Hepatocyte (in vitro differentiated cells): ENCODE results near the gene RELT. TPM values are rescaled to one million over a fixed set of nuclear protein-coding genes. Genes with fewer than 3 reads are reported as not detected.

Source experiments
- DNase-seq: peaks from one replicate; pipeline ENCODE4 v3.0.0-alpha.2; 2016; ENCODE audit warnings: low spot score
- H2AFZ ChIP-seq: fragments of 200-600 bp; sonication (generic); 2 replicates; pipeline ENCODE4 v1.6.0; 2016; ENCODE audit warnings: antibody characterized with exemption, mild to moderate bottlenecking
- H3K27ac ChIP-seq: fragments of 200-600 bp; sonication (generic); 2 replicates; pipeline ENCODE4 v1.5.1; 2016; ENCODE audit warnings: mild to moderate bottlenecking
- H3K27me3 ChIP-seq: fragments of 200-600 bp; sonication (generic); 2 replicates; pipeline ENCODE4 v1.6.1; 2016
- H3K36me3 ChIP-seq: fragments of 200-600 bp; sonication (generic); replicated peaks from 2 replicates; pipeline ENCODE4 v1.5.1; 2016; ENCODE audit warnings: low read depth; ENCODE audit not compliant: insufficient read depth
- H3K4me1 ChIP-seq: fragments of 200-600 bp; sonication (generic); 2 replicates; pipeline ENCODE4 v1.5.1; 2016; ENCODE audit warnings: mild to moderate bottlenecking, moderate library complexity; ENCODE audit not compliant: insufficient read depth
- H3K4me2 ChIP-seq: fragments of 200-600 bp; sonication (generic); 2 replicates; pipeline ENCODE4 v1.6.0; 2016
- H3K4me3 ChIP-seq: fragments of 200-600 bp; sonication (generic); 2 replicates; pipeline ENCODE4 v1.5.1; 2016; ENCODE audit warnings: mild to moderate bottlenecking
- H3K79me2 ChIP-seq: fragments of 200-600 bp; sonication (generic); 2 replicates; pipeline ENCODE4 v1.6.0; 2017; ENCODE audit warnings: mild to moderate bottlenecking
- H3K9me2 ChIP-seq: fragments of 200-600 bp; sonication (generic); replicated peaks from 2 replicates; pipeline ENCODE4 v1.6.0; 2017; ENCODE audit warnings: mild to moderate bottlenecking; ENCODE audit not compliant: insufficient read depth
- H3K9me3 ChIP-seq: fragments of 200-600 bp; sonication (generic); 2 replicates; pipeline ENCODE4 v1.5.1; 2016; ENCODE audit warnings: low read depth, mild to moderate bottlenecking
- H4K20me1 ChIP-seq: fragments of 200-600 bp; sonication (generic); 2 replicates; pipeline ENCODE4 v1.6.0; 2016; ENCODE audit warnings: mild to moderate bottlenecking; ENCODE audit not compliant: insufficient read depth, poor library complexity, severe bottlenecking
- EZH2 ChIP-seq: fragments of 200-600 bp; sonication (generic); IDR thresholded peaks from 2 replicates; pipeline ENCODE4 v1.6.1; 2016; ENCODE audit warnings: antibody characterized with exemption, mild to moderate bottlenecking, borderline replicate concordance
- EZH2phosphoT487 ChIP-seq: fragments of 200-600 bp; sonication (generic); IDR thresholded peaks from one replicate; pipeline ENCODE4 v1.6.1; 2018; ENCODE audit warnings: antibody characterized with exemption, mild to moderate bottlenecking, low read depth, moderate library complexity; ENCODE audit not compliant: unreplicated experiment, severe bottlenecking
- WGBS: methylation state at CpG from one replicate; pipeline ENCODE4 v1.1.6; 2016; ENCODE audit warnings: low lambda C conversion rate; ENCODE audit errors: missing lambda C conversion rate; 5-methylcytosine and 5-hydroxymethylcytosine counted together
- polyA plus RNA-seq: library from polyadenylated mRNA; unstranded; fragments of >200 nt; fragmentation: Nextera tagmentation; extraction: Ambion mirVana; gene quantifications from 2 replicates; pipeline ENCODE4 v1.2.1, GENCODE V29; 2016
- total RNA-seq: library from RNA; depleted of rRNA; stranded (reverse); fragments of >200 nt; gene quantifications from 2 replicates; pipeline ENCODE4 v1.2.3, GENCODE V29; 2014
- TF ChIP-seq, protein P1 (sequence below): fragments of 200-600 bp; sonication (generic); IDR thresholded peaks from 2 replicates; pipeline ENCODE4 v1.5.1; 2016; ENCODE audit warnings: antibody characterized with exemption, mild to moderate bottlenecking; ENCODE audit not compliant: poor library complexity

RELT gene
- total and polyA plus RNA-seq, 2 experiments from 2014 or later: 1.6 to 3.4 TPM

DNA sequence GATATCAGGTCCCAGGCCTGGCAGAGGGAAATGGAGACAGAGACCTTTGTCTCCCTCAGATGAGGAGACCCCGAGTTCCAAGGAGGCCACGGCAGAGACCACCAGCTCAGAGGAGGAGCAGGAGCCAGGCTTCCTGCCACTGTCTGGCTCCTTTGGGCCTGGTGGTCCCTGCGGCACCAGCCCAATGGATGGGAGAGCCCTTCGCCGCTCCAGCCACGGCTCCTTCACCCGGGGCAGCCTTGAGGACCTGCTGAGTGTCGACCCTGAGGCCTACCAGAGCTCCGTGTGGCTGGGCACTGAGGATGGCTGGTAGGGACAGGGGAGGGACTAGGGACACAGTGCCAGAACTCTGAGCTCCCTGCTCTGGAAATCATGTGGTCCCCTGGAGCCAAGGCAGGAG is 13.1 kb upstream of the RELT start:
- H3K9me2 ChIP-seq: no peaks in the 10 kb centered on the region
- no peaks in the 10 kb centered on the region for H3K9me3 ChIP-seq
- 97% methylated on average over 9 of the region's 9 CpGs for WGBS
- no peaks in the 10 kb centered on the region for H3K79me2 ChIP-seq
- H3K27ac ChIP-seq: no peak overlapping the region
- no peak overlapping the region for H3K4me3 ChIP-seq
- no peak overlapping the region for H3K4me2 ChIP-seq
- no peak overlapping the region for H2AFZ ChIP-seq
- H4K20me1 ChIP-seq: no peaks in the 10 kb centered on the region
- DNase-seq: no peak
- H3K36me3 ChIP-seq: no peaks in the 10 kb centered on the region
- no peaks in the 10 kb centered on the region for H3K4me1 ChIP-seq
- no peaks in the 10 kb centered on the region for H3K27me3 ChIP-seq
- TF ChIP-seq EZH2: no peak

DNA sequence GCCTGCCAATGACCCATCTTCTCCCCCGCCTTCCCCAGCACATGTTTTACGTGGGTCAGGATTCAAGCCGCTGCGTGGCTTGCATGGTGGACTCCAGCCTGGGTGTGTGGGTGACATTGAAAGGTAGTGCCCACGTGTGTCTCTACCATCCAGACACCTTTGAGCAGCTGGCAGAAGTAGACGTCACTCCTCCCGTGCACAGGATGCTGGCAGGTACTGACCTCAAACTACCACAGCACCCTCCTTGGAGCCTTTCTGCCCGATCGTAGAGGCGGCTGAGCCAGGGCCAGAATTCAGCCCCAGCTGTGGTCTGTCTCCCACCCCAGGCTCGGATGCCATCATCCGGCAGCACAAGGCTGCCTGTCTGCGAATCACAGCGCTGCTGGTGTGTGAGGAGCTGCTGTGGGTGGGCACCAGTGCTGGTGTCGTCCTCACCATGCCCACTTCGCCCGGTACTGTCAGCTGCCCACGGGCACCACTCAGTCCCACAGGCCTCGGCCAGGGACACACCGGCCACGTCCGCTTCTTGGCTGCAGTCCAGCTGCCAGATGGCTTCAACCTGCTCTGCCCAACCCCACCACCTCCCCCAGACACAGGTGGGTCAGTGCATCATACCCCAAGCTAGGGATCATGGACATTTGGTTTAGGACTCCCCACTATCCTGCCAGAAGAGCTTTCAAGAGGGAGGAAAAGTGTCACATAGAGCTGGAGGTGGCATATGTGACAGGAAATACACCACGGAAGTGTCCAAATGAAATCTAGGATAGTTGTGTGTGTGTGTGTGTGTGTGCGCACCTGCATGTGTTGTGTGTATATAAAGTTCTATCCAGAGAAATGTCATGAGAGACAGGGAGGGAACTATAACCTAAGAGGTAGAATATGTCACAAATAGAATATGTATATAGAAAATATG is 10.6 kb upstream of the RELT start:
- Histone ChIP-seq H3K27ac (no peak overlapping the region), H3K4me1 (no peaks in the 10 kb centered on the region), H3K9me3 (no peaks in the 10 kb centered on the region), H3K36me3 (no peaks in the 10 kb centered on the region), H3K27me3 (no peaks in the 10 kb centered on the region), H4K20me1 (no peaks in the 10 kb centered on the region), H3K9me2 (no peaks in the 10 kb centered on the region), H3K4me2 (no peak overlapping the region), H2AFZ (no peak overlapping the region), H3K4me3 (no peak overlapping the region), H3K79me2 (no peaks in the 10 kb centered on the region)
- WGBS: 95% methylated on average over 18 of the region's 24 CpGs
- TF ChIP-seq EZH2: no peak
- TF ChIP-seq, protein P1, sequence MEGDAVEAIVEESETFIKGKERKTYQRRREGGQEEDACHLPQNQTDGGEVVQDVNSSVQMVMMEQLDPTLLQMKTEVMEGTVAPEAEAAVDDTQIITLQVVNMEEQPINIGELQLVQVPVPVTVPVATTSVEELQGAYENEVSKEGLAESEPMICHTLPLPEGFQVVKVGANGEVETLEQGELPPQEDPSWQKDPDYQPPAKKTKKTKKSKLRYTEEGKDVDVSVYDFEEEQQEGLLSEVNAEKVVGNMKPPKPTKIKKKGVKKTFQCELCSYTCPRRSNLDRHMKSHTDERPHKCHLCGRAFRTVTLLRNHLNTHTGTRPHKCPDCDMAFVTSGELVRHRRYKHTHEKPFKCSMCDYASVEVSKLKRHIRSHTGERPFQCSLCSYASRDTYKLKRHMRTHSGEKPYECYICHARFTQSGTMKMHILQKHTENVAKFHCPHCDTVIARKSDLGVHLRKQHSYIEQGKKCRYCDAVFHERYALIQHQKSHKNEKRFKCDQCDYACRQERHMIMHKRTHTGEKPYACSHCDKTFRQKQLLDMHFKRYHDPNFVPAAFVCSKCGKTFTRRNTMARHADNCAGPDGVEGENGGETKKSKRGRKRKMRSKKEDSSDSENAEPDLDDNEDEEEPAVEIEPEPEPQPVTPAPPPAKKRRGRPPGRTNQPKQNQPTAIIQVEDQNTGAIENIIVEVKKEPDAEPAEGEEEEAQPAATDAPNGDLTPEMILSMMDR: no peak
- TF ChIP-seq EZH2phosphoT487: no peak
- DNase-seq: no peak

DNA sequence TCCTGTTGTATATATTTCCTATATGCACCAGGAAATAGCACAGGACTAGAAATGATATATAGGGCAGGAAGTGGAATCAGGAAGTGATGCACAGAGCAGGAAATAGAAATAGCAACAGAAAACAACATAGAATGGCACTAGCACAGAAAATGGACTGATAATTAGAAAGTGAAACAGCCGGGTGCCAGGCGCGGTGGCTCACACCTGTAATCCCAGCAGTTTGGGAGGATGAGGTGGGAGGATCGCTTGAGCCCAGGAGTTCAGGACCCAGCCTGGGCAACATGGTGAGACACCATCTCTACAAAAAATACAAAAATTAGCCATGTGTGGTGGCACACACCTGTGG is 10.0 kb upstream of the RELT start:
- no peak for DNase-seq
- TF ChIP-seq EZH2phosphoT487: no peak
- no peak for TF ChIP-seq EZH2
- TF ChIP-seq, protein P1: no peak
- Histone ChIP-seq H3K4me2 (no peak overlapping the region), H3K27ac (no peak overlapping the region), H3K4me3 (no peak overlapping the region), H3K79me2 (no peaks in the 10 kb centered on the region), H3K27me3 (no peaks in the 10 kb centered on the region), H3K4me1 (no peaks in the 10 kb centered on the region), H3K36me3 (no peaks in the 10 kb centered on the region), H4K20me1 (no peaks in the 10 kb centered on the region), H3K9me2 (no peaks in the 10 kb centered on the region), H2AFZ (no peak overlapping the region), H3K9me3 (no peaks in the 10 kb centered on the region)
- WGBS: 98% methylated on average over 4 of the region's 4 CpGs

DNA sequence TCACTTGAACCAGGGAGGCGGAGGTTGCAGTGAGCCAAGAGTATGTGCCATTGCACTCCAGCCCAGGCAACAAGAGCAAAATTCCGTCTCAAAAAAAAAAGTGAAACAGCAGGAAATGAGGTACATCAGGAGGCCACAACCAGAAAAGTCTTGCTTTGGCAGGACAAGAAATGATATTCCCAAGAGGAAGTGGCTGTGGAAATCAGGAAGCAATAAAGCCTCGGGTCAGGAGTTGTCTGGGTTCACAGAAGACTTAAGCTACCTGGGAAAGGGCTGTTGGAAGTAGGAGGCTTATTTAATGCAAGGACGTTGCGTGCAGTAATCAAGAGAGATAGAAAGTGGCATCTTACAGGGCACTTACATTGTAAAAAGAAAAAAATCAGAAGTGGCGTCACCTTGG is 9.2 kb upstream of the RELT start:
- no peak overlapping the region for H2AFZ ChIP-seq
- H3K27me3 ChIP-seq: no peaks in the 10 kb centered on the region
- H3K36me3 ChIP-seq: no peaks in the 10 kb centered on the region
- H3K9me3 ChIP-seq: no peaks in the 10 kb centered on the region
- H3K4me3 ChIP-seq: no peak overlapping the region
- no peaks in the 10 kb centered on the region for H4K20me1 ChIP-seq
- no peaks in the 10 kb centered on the region for H3K9me2 ChIP-seq
- 91% methylated on average over 6 of the region's 6 CpGs for WGBS
- H3K4me2 ChIP-seq: no peak overlapping the region
- H3K79me2 ChIP-seq: no peaks in the 10 kb centered on the region
- H3K4me1 ChIP-seq: no peaks in the 10 kb centered on the region
- TF ChIP-seq EZH2 (no peak), EZH2phosphoT487 (no peak)
- TF ChIP-seq, protein P1: no peak
- H3K27ac ChIP-seq: no peak overlapping the region
- DNase-seq: no peak
